IMR-90 (cell line): Measurements from ENCODE around the gene SOCS2. TPM values are rescaled to one million over a fixed set of nuclear protein-coding genes. Genes with fewer than 3 reads are reported as not detected.

Experiments
- ATAC-seq: fragments of 200-7000 bp; cut with Tn5 transposase; 2 replicates; pipeline ENCODE4 v1.9.1; 2020; ENCODE audit warnings: low read depth, mild to moderate bottlenecking, moderate library complexity
- BruUV-seq: library from RNA; stranded (reverse); fragments of 400-500 nt; replicated peaks from 2 replicates; lab custom pipeline; 2021; lab: Mats Ljungman, UMichigan
- CTCF ChIA-PET: fragments of 300-600 bp; formaldehyde crosslinking; extraction: SDS; loops from one replicate; lab custom pipeline; 2021; ENCODE audit warnings: antibody characterized with exemption; lab: Yijun Ruan, JAX
- POLR2A ChIA-PET: fragments of 300-600 bp; sonication (Branson Sonifier 250); formaldehyde crosslinking; loops from one replicate; lab custom pipeline; 2022; ENCODE audit warnings: antibody characterized with exemption; ENCODE audit not compliant: unreplicated experiment; lab: Charles Lee
- DNase-seq: peaks from one replicate; pipeline ENCODE4 v3.0.0; 2013
- H2AFZ ChIP-seq: replicated peaks from 2 replicates; pipeline ENCODE3; 2013; ENCODE audit warnings: low read length, mild to moderate bottlenecking; ENCODE audit not compliant: poor library complexity
- H2AK5ac ChIP-seq: 2 replicates; pipeline ENCODE4 v1.6.1; 2013; ENCODE audit warnings: low read depth, low read length, inconsistent platforms
- H2AK9ac ChIP-seq: replicated peaks from 2 replicates; pipeline ENCODE3; 2013; ENCODE audit warnings: mild to moderate bottlenecking, low read depth, low read length, moderate library complexity; ENCODE audit not compliant: poor library complexity
- H2BK120ac ChIP-seq: 2 replicates; pipeline ENCODE4 v1.6.1; 2013; ENCODE audit warnings: low read depth, low read length, inconsistent platforms
- H2BK15ac ChIP-seq: 3 replicates; pipeline ENCODE4 v1.6.1; 2013; ENCODE audit warnings: low read depth, low read length, inconsistent platforms
- H2BK20ac ChIP-seq: 2 replicates; pipeline ENCODE4 v1.6.1; 2013; ENCODE audit warnings: low read depth, mild to moderate bottlenecking, inconsistent platforms, low read length, moderate library complexity
- H2BK5ac ChIP-seq: 2 replicates; pipeline ENCODE4 v1.6.1; 2013; ENCODE audit warnings: mild to moderate bottlenecking, low read depth, low read length, inconsistent platforms; ENCODE audit not compliant: poor library complexity, severe bottlenecking
- H3K14ac ChIP-seq: replicated peaks from 2 replicates; pipeline ENCODE4 v1.6.1; 2013; ENCODE audit warnings: low read depth, low read length, inconsistent platforms
- H3K18ac ChIP-seq: 2 replicates; pipeline ENCODE4 v1.6.1; 2013; ENCODE audit warnings: low read depth, low read length, control low read depth
- H3K23ac ChIP-seq: 2 replicates; pipeline ENCODE4 v1.6.1; 2013; ENCODE audit warnings: low read depth, low read length, inconsistent platforms
- H3K27ac ChIP-seq: 2 replicates; pipeline ENCODE4 v1.5.1; 2013; ENCODE audit warnings: mild to moderate bottlenecking, control low read depth, low read length; ENCODE audit not compliant: insufficient read depth
- H3K27me3 ChIP-seq: 2 replicates; pipeline ENCODE4 v1.6.1; 2013; ENCODE audit warnings: low read length; ENCODE audit not compliant: control insufficient read depth, insufficient read depth
- H3K36me3 ChIP-seq: 2 replicates; pipeline ENCODE4 v1.6.1; 2013; ENCODE audit warnings: low read length, mixed read lengths; ENCODE audit not compliant: control insufficient read depth, insufficient read depth
- H3K4ac ChIP-seq: 2 replicates; pipeline ENCODE4 v1.6.1; 2013; ENCODE audit warnings: low read depth, low read length, inconsistent platforms
- H3K4me1 ChIP-seq: 2 replicates; pipeline ENCODE4 v1.6.1; 2013; ENCODE audit warnings: low read length, mixed read lengths; ENCODE audit not compliant: control insufficient read depth, insufficient read depth
- H3K4me2 ChIP-seq: 2 replicates; pipeline ENCODE4 v1.6.1; 2013; ENCODE audit warnings: low read depth, mild to moderate bottlenecking, control low read depth, low read length, moderate library complexity
- H3K4me3 ChIP-seq: 2 replicates; pipeline ENCODE4 v1.5.1; 2013; ENCODE audit warnings: low read depth, mild to moderate bottlenecking, control low read depth, low read length, moderate library complexity; ENCODE audit not compliant: insufficient read depth
- H3K56ac ChIP-seq: 2 replicates; pipeline ENCODE4 v1.6.1; 2013; ENCODE audit warnings: low read length, inconsistent platforms; ENCODE audit not compliant: insufficient read depth; ENCODE audit errors: extremely low read depth
- H3K79me1 ChIP-seq, 2 experiments: 2 replicates each; pipeline ENCODE4 v1.6.1; 2013; ENCODE audit warnings: low read length in 2 of 2, inconsistent platforms in 1 of 2, low read depth in 1 of 2
- H3K9ac ChIP-seq: 2 replicates; pipeline ENCODE4 v1.6.1; 2013; ENCODE audit warnings: low read depth, low read length, control low read depth
- H3K9me1 ChIP-seq: 2 replicates; pipeline ENCODE4 v1.6.1; 2013; ENCODE audit warnings: low read length, inconsistent platforms; ENCODE audit not compliant: insufficient read depth
- H3K9me3 ChIP-seq: 2 replicates; pipeline ENCODE4 v1.6.1; 2013; ENCODE audit warnings: low read length; ENCODE audit not compliant: control insufficient read depth, insufficient read depth
- H4K20me1 ChIP-seq: 2 replicates; pipeline ENCODE4 v1.6.1; 2013; ENCODE audit warnings: low read length, inconsistent platforms; ENCODE audit not compliant: insufficient read depth
- H4K5ac ChIP-seq: 2 replicates; pipeline ENCODE4 v1.6.1; 2013; ENCODE audit warnings: mild to moderate bottlenecking, low read depth, low read length, control low read depth
- H4K8ac ChIP-seq, 2 experiments: 2 replicates each; pipeline ENCODE4 v1.6.1; 2013; ENCODE audit warnings: low read depth in 2 of 2, low read length in 2 of 2, control low read depth in 1 of 2, inconsistent platforms in 1 of 2
- H4K91ac ChIP-seq: 2 replicates; pipeline ENCODE4 v1.6.1; 2013; ENCODE audit warnings: low read depth, low read length, inconsistent platforms; ENCODE audit not compliant: insufficient read depth
- CHD1 ChIP-seq: IDR thresholded peaks from 2 replicates; pipeline ENCODE4 v1.6.1; 2012; ENCODE audit warnings: low read depth, low read length, improper control_type of control experiment
- FOS ChIP-seq: fragments of 150-350 bp; IDR thresholded peaks from 2 replicates; pipeline ENCODE4 v1.6.1; 2016; ENCODE audit warnings: low read depth, low read length
- MAFK ChIP-seq: IDR thresholded peaks from 2 replicates; pipeline ENCODE4 v1.6.1; 2012; ENCODE audit warnings: low read depth, low read length, improper control_type of control experiment
- MXI1 ChIP-seq: IDR thresholded peaks from 2 replicates; pipeline ENCODE4 v1.6.1; 2012; ENCODE audit warnings: low read depth, mild to moderate bottlenecking, low read length, moderate library complexity, borderline replicate concordance
- NFE2L2 ChIP-seq: fragments of 150-350 bp; IDR thresholded peaks from 2 replicates; pipeline ENCODE4 v1.6.1; 2016; ENCODE audit warnings: low read depth, mild to moderate bottlenecking, low read length
- RCOR1 ChIP-seq: IDR thresholded peaks from 2 replicates; pipeline ENCODE4 v1.6.1; 2012; ENCODE audit warnings: mild to moderate bottlenecking, low read length, improper control_type of control experiment; ENCODE audit not compliant: insufficient replicate concordance
- SMC3 ChIP-seq: fragments of 150-350 bp; IDR thresholded peaks from 2 replicates; pipeline ENCODE4 v1.6.1; 2016; ENCODE audit warnings: low read depth, mild to moderate bottlenecking, antibody characterized with exemption, low read length, moderate library complexity
- WGBS, 2 experiments: methylation state at CpG; one replicate each; pipeline versions ENCODE4 v1.1.5 to v1.1.7; 2013; ENCODE audit warnings: missing lambda C conversion rate in 2 of 2; ENCODE audit not compliant: insufficient read length in 1 of 2; ENCODE audit errors: extremely low coverage in 2 of 2; 5-methylcytosine and 5-hydroxymethylcytosine counted together
- dilution Hi-C: fragments of 300-500 bp; cut with HindIII; formaldehyde crosslinking; loops from one replicate; pipeline ENCODE4 v1.14.3; 2018; ENCODE audit warnings: low sequenced_read_pairs; ENCODE audit not compliant: unreplicated experiment
- in situ Hi-C: fragments of 300-500 bp; cut with MboI; formaldehyde crosslinking; loops from 3 replicates; pipeline ENCODE4 v1.14.3; 2019; ENCODE audit warnings: low sequenced_read_pairs, inconsistent platforms, mixed read lengths
- intact Hi-C: fragments of 100-400 bp; cut with micrococcal nuclease; formaldehyde crosslinking; loops from 2 replicates; pipeline ENCODE4 v1.10.0; 2022
- polyA plus RNA-seq, 3 experiments: library from polyadenylated mRNA; depleted of rRNA; stranded (reverse); fragments of >200 nt; gene quantifications; 2 replicates each; pipeline ENCODE4 v1.2.3, GENCODE V29; 2012; ENCODE audit warnings: low replicate concordance in 1 of 3
- total RNA-seq: library from RNA; depleted of rRNA; stranded (reverse); fragments of >200 nt; gene quantifications from 2 replicates; pipeline ENCODE4 v1.2.3, GENCODE V29; 2012
- TF ChIP-seq, protein P1 (sequence below): conservative IDR thresholded peaks from 2 replicates; pipeline ENCODE4 v1.5.1; 2012; ENCODE audit warnings: mild to moderate bottlenecking, low read depth, low read length, improper control_type of control experiment
- TF ChIP-seq, protein P2 (sequence below): fragments of 150-350 bp; IDR thresholded peaks from 2 replicates; pipeline ENCODE4 v1.6.1; 2017; ENCODE audit warnings: mild to moderate bottlenecking, antibody characterized with exemption, low read length, low read depth
- TF ChIP-seq, protein P3 (sequence below): fragments of 150-350 bp; IDR thresholded peaks from 2 replicates; pipeline ENCODE4 v1.6.1; 2016; ENCODE audit warnings: low read depth, mild to moderate bottlenecking, low read length, moderate library complexity, borderline replicate concordance

SOCS2 gene
- total and polyA plus RNA-seq, 2 of the 4 experiments (the other 2 are of a cell fraction), result 12.0 to 12.4 TPM

DNA sequence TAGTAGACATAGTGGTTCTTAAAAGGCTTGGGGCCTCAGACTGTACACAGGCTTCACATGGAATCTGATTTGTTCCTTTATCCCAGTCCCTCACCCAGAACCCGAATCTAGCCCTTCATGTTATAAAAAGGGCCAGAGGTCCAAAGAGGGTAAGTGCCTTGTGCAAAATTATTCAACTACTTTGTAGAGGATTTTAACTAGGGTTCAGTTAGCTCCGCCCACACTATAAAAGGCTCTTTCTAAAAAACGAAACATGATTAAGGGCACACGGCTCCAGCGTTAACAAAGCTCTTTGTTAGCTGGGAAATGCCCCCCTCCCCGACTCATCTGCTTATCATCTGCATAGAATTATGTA, 3.2 kb upstream of the SOCS2 start:
- Histone ChIP-seq H2AK5ac (no peak overlapping the region; the same call in 1 of the 2 replicates), H3K4me3 (peak overlapping the region; percentile 76), H2BK15ac (peak overlapping the region; percentile 47; the same call in 1 of the 3 replicates), H2BK20ac (0 out of 2 replicates have a peak overlapping the region, but pooled peaks have one; percentile 22), H3K23ac (no peak overlapping the region; the same call in 1 of the 2 replicates), H3K27ac (no peak overlapping the region), H3K18ac (no peak overlapping the region), H3K56ac (0 out of 2 replicates have a peak overlapping the region, but pooled peaks have one; percentile 27), H2AK9ac (no peak overlapping the region), H3K27me3 (no peaks in the 10 kb centered on the region), H3K4ac (0 out of 2 replicates have a peak overlapping the region, but pooled peaks have one; percentile 60), H3K14ac (peak overlapping the region; percentile 77), H3K4me1 (no peaks in the 10 kb centered on the region), H3K79me1 (peaks cover 24 to 51% of the 10 kb centered on the region in 2 experiments; a peak in 3 of 4 replicates), H4K8ac (peak overlapping the region in 1 of 2 experiments; percentile 66; a peak in 1 of 4 replicates), H3K36me3 (peaks cover 7% of the 10 kb centered on the region), H3K9ac (peak overlapping the region; percentile 22), H3K9me1 (0 out of 2 replicates have a peak, but pooled peaks cover 7% of the 10 kb centered on the region), H2BK5ac (no peak overlapping the region), H4K91ac (no peak overlapping the region), H2BK120ac (peak overlapping the region; percentile 58; the same call in 1 of the 2 replicates), H4K5ac (no peak overlapping the region), H4K20me1 (no peaks in the 10 kb centered on the region), H2AFZ (peak overlapping the region; percentile 84), H3K4me2 (peak overlapping the region; percentile 77), H3K9me3 (no peaks in the 10 kb centered on the region)
- dilution Hi-C loops (no loop called here), intact Hi-C loops (loop anchor here (1.0 to 2.0 kb wide), 4 partner anchors 66 to 532 kb away; no protein-coding TSS in a partner anchor), in situ Hi-C loops (loop anchor here (5.0 kb wide), 2 partner anchors 173 to 533 kb away; no protein-coding TSS in a partner anchor)
- POLR2A ChIA-PET, result no interaction called here
- CTCF ChIA-PET, result interaction anchor here (0.6 to 3.4 kb wide), 17 partner anchors 16 to 598 kb away, joined by 3 to 41 read pairs (median 3); partner anchors contain the start of gene CRADD
- no peak for ATAC-seq
- TF ChIP-seq, protein P1, sequence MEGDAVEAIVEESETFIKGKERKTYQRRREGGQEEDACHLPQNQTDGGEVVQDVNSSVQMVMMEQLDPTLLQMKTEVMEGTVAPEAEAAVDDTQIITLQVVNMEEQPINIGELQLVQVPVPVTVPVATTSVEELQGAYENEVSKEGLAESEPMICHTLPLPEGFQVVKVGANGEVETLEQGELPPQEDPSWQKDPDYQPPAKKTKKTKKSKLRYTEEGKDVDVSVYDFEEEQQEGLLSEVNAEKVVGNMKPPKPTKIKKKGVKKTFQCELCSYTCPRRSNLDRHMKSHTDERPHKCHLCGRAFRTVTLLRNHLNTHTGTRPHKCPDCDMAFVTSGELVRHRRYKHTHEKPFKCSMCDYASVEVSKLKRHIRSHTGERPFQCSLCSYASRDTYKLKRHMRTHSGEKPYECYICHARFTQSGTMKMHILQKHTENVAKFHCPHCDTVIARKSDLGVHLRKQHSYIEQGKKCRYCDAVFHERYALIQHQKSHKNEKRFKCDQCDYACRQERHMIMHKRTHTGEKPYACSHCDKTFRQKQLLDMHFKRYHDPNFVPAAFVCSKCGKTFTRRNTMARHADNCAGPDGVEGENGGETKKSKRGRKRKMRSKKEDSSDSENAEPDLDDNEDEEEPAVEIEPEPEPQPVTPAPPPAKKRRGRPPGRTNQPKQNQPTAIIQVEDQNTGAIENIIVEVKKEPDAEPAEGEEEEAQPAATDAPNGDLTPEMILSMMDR, result no peak
- no peak for TF ChIP-seq SMC3
- TF ChIP-seq MXI1, result no peak
- no peak for TF ChIP-seq MAFK
- TF ChIP-seq, protein P2, sequence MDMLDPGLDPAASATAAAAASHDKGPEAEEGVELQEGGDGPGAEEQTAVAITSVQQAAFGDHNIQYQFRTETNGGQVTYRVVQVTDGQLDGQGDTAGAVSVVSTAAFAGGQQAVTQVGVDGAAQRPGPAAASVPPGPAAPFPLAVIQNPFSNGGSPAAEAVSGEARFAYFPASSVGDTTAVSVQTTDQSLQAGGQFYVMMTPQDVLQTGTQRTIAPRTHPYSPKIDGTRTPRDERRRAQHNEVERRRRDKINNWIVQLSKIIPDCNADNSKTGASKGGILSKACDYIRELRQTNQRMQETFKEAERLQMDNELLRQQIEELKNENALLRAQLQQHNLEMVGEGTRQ, result no peak
- TF ChIP-seq, protein P3, sequence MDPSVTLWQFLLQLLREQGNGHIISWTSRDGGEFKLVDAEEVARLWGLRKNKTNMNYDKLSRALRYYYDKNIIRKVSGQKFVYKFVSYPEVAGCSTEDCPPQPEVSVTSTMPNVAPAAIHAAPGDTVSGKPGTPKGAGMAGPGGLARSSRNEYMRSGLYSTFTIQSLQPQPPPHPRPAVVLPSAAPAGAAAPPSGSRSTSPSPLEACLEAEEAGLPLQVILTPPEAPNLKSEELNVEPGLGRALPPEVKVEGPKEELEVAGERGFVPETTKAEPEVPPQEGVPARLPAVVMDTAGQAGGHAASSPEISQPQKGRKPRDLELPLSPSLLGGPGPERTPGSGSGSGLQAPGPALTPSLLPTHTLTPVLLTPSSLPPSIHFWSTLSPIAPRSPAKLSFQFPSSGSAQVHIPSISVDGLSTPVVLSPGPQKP, result no peak
- no peak for TF ChIP-seq FOS
- TF ChIP-seq RCOR1, result no peak
- no peak for TF ChIP-seq CHD1
- TF ChIP-seq NFE2L2, result no peak
- DNase-seq, result no peak
- no CpG with 5 or more reads among the region's 6 CpGs for WGBS, 2 experiments
- BruUV-seq, result no TSS peak
